Measurements from ENCODE around the gene NMT2.
A peak's percentile ranks its signal among the peaks of the same experiment; 100 is the strongest.
"Not testable (repeated sequence)": the region's sequence is repeated elsewhere in the genome, so short reads cannot be mapped to it uniquely, and the experiment has no call there.

Gene NMT2

DNA sequence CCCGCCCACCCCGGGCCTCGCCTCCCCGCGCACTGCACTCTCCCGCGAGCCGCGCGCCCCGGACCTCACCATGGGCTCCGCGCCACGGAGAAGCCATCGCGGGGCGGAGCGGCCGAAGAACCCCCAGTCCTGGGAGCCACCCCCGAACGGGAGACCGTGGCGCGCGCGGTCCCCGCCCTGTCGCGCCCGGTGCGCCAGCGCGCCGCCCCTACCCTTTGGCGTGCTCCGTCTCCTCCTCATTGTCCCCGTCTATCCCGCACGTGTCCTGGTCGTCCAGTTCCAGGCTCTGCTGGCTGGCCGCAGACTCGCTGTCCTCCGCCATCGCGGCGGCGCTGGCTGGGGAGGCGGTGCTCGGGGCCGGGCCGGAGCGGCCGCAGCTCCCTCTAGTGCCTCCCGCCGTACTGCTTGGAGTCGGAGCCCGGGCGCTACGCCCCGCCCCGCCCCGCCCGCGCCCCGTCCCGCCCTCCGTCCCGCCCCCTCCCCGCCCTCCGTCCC lies at the start of gene NMT2:
NMT2 (minus strand) TSS at position 403 of the 495 bp plus-strand sequence; CDS start at position 322, 81 bp downstream.
- no peak for DNase-seq (ENCODE audit: low spot score)

DNA sequence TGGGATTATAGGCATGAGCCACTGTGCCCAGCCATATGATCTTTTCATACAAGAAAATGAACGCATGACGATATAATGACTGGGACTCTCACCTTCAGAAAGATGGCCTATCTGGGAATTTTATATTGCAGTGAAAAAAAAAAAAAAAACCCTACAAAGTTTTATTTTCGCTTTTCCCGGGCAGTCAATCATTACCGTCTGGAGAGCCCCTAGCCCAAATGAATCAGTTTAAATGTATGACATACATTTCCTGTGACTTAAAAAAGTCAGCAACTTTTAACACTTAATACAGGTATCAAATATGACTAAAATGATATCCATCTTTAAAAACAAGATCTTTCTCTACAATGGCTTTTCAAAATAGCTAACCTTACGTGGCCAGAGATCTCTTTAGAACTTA lies 48.2 kb upstream of the NMT2 start:
- no peak for DNase-seq (ENCODE audit: low spot score)

DNA sequence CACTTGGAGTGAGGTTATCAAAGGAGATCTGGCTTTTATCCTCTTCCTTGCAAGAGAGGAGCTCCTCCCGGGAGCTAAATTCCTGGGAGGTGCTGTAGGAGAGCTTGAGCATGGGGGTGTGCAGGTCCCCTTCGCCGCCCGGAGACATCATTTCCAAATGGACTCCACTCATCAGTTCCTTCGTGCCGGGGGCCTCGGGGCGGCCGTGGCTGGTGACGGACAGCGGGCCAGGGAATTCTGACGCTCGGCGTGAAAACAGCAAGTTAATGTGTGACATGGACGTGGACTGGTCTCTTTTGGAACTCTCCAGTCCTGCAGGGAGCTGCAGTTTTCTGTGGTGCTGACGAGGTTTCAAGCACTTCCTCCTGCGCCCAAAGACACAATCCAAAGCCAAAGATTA lies 45.7 kb upstream of the NMT2 start:
- no peak for DNase-seq (ENCODE audit: low spot score)

DNA sequence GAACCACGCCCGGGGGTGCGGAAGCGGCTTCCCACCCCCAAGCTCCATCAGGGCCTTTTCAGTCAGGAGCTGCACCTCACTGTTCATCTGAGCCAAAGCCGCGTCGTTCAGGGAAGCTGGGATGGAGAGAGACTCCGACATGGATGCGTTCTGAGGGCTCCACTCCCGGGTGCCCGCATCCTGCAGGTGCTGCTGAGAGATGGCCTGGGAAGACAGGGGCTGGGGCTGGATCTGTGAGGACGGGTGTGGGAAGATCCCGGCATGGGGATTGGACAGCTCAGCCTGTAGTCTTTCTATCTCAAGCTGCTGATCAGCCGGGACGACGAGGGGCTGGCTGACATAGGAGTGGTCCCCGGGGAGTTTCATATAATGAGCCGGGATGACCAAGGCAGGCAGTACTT lies 45.0 kb upstream of the NMT2 start:
- no peak for DNase-seq (ENCODE audit: low spot score)

DNA sequence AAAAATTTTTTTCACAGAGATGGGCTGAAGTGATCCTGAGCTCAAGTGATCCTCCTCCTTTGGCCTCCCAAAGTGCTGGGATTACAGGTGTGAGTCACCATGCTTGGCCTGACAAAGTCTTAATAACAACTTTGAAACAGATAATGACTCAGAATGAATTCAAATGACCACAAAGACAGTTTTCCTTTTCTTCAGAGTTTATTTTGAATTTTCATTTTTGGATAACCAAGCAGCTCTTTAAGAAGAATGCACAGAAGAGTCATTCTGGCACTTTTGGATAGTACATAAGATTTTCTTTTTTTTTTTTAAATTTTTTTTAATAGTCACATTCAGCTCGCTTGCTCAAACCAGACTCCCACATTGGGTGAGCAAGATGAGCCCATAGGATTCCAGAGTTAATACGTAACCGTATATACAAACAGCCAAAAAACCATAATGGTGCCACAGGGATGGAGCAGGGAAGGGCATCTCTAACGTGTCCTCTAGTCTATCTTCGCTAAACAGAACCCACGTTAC lies 43.0 kb upstream of the NMT2 start:
- DNase-seq (ENCODE audit: low spot score), result no peak

DNA sequence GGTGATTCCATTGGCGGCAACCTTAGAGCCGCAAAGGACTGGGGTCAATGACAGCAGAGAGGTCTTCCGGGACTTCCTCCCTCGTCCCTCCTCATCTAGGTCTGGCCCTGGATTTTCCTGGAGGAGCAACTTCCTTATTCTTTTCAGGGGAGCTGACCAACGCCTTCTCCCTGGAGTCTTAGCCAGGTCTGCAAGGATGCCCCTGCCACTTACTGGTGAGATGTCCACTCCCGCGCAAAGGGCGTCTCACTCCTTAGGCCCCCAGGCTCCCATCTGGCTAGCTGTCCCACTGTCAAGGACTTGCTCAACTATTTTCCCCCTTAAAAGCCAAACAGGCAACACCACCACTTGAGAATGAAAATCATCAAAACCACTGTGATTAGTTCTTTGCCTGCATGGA lies 42.0 kb upstream of the NMT2 start:
- no peak for DNase-seq (ENCODE audit: low spot score)

DNA sequence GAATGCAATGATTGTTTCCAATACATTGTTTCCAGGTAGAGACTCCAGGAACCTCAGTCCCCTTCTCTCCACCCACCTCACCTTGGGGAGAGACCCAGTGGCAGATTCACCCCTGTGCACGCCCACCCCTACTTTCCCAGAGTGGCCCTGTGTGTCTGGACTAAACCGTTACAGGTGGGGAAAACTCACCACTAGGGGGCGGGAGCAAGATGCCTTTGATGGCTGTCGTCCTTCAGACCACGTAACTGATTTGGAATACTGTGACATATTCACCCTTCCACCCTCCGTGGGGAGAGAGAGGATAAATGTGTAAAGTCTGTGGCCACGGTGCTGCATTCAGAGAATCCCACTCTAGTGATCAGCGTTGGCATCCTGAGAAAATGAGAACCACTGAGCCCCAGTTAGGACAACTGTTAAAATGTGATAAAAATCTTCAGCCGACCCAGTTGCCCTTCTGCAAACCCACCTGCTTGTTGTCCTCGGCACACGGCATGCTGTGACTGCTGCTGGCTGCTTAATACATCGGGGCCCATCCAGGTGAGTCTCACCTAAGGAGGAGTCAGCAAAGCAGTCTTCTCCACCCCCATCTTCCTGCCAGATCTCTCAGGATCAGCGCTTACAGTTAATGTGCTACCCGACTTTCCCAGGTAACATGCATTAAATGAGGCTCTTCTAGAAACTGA lies 41.5 kb upstream of the NMT2 start:
- peak; percentile 90 for DNase-seq (ENCODE audit: low spot score)

DNA sequence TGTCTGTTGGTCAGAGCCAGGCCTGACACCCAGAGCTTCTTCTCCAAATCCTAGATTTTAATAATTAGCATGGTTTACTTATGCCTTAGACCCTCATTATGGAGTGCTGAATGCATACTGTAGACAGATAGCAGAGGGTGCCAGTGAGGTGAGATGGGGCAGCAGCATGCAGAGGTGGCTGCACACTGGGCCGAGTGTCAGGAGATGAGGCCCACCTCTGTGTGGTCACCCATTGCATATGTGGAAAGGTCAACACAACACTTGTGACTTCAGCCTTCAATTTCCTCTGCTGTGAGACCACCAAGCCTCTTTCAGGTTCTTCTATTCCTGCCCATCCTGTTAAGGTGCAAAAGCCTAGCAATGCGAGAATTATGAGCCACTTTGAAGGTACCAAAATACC lies 39.7 kb upstream of the NMT2 start:
- DNase-seq (ENCODE audit: low spot score), result no peak

DNA sequence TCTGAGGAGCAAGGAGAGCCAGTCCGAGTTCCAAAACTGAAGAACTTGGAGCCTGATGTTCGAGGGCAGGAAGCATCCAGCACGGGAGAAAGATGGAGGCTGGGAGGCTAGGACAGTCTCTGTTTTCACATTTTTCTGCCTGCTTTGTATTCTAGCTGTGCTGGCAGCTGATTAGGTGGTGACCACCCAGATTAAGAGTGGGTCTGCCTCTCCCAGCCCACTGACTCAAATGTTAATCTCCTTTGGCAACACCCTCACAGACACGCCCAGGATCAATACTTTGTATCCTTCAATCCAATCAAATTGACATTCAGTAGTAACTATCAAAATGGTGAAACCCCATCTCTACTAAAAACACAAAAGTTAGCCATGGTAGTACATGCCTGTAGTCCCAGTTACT lies 38.9 kb upstream of the NMT2 start:
- not testable (repeated sequence) for DNase-seq (ENCODE audit: low spot score)

DNA sequence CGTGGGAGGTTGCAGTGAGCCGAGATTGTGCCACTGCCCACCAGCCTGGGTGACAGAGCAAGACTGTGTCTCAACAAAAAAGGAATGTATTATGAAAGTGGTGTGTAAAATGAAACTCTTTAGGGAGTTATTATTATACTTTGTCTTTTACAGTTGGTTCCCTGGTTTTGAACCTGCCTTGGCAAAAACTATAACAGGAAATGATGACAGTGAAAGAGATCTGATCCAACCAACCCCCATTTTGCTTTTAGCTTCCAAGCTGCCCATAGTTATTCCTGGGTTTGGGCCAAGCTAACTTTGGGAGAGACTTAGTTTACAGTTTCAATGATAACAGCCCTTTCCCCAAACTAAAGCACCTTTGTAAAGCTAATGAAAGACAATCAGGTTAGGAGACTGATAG lies 34.1 kb upstream of the NMT2 start:
- DNase-seq (ENCODE audit: low spot score), result no peak

DNA sequence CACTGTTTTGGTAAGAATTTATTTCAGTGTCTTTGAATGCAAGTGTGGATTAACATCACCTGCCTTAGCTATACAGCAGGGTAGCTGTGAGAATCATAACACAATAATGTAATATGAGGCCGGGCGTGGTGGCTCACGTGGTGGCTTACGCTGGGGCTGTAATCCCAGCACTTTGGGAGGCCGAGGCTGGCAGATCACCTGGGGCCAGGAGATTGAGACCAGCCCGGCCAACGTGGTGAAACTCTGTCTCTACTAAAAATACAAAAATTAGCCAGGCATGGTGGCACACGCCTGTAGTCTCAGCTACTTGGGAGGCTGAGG lies 33.8 kb upstream of the NMT2 start:
- DNase-seq (ENCODE audit: low spot score), result not testable (repeated sequence)

DNA sequence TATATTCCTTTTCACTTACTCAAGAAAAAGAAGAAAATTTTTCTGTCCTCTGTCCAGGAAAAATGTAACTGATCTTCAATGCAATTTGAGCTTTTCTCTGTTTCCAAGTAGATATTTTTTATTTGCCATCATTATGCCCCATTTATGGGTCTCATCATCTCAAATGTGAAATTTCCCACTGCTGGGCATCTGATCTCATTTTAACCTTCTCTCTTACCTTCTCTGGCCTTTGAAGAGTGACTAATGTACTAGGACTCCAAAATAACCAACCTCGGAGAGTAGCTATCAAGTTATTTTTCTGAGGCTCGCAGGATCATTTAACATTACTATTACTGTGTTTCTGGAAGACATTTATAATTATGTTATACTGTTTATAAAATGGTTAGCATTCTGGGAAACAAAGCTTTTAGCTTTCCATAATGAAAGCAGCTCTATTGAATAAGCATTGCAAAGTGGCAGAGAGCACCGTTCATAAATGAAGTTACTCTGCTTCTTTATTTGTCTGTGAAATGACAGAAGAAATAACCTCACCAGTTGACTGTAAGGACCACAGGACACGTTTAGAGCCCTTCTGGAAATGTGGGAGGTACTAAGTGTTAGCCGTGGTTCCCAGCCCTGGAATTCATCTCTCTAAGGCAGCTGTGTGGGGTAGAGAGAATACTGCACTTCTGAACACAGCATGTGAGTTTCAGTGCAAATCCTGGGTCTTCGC lies 33.3 kb upstream of the NMT2 start:
- no peak for DNase-seq (ENCODE audit: low spot score)

DNA sequence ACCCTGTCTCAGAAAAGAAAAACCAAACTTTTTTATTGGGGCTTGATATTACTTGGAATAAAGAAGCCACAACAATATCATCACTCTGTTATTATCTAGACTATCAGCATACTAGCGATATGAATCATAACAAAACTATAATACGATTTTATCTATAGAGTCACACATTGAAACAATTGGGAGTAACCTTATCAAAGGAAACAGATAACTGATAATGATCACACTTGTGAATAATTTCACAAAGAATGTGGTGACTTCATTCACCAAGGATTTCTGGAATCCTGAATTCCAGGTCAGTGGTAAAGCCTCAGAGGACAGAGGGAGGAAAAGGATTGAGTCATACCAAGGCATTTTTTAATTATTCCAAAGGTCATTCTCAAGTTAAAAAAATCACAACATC lies 32.1 kb upstream of the NMT2 start:
- no peak for DNase-seq (ENCODE audit: low spot score)

DNA sequence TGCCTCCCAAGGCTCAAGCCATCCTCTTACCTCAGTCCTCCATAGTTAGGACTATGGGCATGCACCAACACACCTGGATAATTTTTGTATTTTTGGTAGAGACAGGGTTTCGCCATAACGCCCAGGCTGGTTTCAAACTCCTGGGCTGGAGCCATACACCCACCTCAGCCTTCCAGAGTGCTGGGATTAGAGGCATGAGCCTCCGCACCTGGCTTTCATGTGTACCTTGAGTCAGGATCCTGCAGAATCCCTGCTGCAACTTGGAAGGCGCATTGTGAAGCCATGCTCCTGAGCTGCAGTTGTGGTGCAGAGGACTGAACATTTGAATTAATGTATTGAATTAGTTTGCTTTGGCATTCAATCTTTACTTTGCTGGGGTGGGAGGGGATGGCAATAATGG lies 29.4 kb upstream of the NMT2 start:
- no peak for DNase-seq (ENCODE audit: low spot score)

DNA sequence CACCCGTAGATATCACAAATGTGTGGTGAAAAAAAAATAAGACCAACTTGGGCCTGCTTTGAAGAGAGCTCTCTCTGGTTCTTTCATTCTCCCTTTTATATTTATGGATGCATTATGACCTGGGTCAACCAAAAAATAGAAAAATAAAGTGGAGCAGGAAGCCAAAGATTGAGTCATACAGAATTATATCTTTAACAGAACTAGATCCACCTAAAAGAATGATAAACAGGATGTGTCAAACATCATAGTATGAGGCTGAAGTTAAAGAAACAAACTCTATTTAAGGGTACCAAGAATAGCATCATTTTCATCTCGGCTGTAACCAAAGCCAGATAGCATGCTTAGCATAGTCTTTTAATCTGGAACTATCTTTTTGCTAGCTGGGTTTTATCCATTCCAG lies 28.8 kb upstream of the NMT2 start:
- DNase-seq (ENCODE audit: low spot score), result no peak

DNA sequence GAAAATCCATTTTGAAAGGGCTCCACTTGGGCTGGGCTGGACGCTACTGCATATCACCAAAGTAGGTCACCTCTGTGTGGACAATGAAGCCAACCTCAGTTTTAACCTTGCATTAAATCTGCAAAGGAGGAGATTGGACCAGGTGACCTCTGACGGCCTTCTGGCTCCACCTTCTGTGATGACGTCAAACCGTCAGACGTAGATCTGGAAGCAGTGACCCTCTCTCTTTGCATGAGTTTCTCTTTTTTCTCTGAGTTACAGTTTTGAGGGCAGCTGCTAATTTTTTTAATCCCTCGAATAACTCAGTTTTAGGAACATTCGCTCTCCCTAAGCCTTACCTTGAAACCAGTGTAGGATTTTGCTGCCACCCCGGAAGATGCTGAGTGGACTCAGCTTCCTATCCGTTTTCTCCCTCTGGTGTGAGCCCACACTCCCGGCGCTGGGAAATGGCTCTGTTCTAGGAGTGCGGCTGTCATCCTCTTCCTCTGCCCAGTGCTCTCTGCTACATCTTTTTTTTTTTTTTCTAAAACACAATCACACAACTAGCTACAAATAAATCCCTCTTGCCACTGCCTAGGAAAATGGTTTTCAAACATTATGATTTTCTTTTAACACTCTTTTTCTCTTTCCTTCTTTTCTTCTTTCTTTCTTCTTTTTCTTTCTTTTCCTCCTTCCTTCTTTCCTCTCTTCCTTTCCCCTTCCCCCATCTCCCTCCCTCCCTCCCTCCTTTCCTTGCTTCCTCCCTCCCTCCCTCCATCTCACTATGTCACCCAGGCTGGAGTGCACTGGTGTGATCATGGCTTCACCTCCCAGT lies 27.7 kb upstream of the NMT2 start:
- no peak for DNase-seq (ENCODE audit: low spot score)

DNA sequence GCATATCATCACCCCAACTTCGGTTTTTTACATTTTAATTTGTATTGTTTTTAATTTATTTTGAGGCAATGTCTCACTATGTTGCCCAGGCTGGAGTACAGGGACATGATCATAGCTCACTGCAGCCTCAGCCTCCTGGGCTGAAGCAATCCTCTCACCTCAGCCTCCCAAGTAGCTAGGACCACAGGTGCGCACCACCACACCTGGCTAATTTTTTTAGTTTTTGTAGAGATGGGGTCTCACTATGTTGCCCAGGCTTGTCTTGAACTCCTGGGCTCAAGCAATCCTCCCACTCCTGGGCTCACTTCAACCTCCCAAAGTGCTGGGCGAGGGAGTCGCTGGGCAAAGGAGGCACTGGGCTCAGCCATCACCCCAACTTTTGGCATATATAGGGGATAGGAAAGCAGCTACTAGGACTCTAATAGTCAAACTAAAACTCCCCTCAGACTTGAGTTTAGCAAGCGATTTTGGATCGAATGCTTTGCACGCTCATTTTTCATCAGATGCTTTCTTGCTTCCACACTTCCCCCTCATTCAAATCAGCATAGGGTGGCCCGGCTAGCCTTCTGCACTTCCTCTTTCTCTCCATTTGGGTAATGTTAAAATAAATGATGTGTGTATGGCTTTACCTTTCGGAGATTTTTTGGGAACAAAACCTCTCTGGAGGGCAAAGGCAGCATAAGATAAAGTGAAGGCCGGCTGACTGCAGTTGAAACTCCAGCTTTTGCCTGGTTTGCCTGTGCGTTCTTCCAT lies 20.8 kb upstream of the NMT2 start:
- DNase-seq (ENCODE audit: low spot score), result no peak

DNA sequence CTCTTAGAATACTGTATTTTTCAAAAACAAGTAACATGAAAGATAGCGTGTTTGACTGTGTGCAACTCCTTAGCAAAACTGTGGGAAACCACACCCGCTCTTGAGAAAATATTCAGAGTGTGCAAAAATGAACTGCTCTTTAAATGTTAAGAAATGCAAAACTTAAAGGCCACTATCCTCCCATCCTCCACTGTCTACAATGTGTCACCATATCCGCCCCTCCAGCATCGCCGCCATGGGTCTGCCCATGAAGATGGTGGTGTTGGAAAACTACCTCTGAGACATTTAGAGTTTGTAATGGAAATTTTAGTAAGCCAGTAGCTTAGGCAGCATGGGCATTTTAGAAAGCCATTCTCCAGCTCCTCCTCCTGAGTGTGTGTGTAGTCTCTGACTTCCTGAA lies 20.1 kb upstream of the NMT2 start:
- no peak for DNase-seq (ENCODE audit: low spot score)

DNA sequence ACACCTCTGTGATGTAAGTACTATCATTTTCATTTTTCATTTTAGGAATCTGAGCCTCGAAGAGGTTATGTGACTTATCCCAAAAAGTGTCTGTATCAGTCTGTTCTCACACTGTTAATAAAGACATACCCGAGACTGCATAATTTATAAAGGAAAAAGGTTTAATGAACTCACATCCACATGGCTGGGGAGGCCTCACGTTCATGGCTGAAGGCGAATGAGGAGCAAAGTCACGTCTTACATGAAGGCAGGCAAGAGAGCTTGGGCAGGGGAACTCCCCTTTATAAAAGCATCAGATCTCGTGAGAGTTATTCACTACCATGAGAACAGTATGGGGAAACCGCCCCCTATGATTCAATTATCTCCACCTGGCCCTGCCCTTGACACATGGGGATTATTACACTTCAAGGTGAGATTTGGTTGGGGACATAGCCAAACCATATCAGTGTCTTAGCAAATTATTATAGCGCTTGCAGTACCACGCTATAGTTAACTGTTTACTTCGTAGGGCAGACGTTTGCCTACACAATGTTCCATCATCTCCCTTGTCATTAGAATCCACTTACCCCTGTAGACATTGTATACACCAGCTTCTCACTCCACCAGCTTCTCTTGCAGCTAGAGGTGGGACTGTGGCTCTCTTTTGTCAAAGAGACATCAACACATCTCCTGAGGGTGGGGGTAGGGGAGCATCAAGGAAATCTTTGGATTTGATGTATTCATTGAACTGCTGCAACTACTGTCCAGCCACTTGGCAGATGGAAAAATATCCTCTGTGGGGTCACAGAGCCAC lies 15.4 kb upstream of the NMT2 start:
- DNase-seq (ENCODE audit: low spot score), result no peak

DNA sequence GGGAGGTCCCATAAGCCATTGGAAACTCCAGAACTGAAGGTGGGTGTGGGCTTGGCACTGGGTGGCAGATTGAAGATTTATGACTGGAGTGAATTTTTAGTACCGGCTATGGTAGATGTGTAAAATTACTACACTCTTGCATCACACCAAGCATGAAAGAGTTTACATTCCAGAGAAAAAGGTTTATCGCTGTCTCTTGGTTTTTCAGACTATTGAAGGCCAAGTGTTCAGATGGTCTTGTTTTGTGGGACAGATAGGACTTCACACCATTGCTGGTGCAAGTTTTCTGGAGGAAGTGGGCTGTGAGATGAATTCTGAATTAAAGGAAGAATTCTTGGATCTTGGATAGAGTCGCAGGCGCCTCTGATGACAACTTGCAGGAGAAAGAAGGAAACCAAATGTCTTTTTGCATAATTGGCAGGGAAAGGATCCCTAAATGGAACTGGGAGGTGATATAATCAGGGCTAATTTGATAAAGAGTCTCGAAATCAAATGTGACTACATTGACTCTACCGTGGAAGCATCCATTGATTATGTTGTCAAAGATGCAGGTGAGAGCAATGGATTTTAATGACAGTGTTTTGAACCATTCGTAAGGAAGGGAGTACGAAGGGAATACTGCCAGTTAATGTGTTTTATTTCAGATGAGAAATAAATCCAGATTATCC lies 14.2 kb upstream of the NMT2 start:
- no peak for DNase-seq (ENCODE audit: low spot score)

Measured in cerebellar cortex (tissue), 1 donor.